ENCODE measurements around the gene FAM170A. TPM values are rescaled to one million over a fixed set of nuclear protein-coding genes. Genes with fewer than 3 reads are reported as not detected.

The FAM170A gene, protein sequence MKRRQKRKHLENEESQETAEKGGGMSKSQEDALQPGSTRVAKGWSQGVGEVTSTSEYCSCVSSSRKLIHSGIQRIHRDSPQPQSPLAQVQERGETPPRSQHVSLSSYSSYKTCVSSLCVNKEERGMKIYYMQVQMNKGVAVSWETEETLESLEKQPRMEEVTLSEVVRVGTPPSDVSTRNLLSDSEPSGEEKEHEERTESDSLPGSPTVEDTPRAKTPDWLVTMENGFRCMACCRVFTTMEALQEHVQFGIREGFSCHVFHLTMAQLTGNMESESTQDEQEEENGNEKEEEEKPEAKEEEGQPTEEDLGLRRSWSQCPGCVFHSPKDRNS
- under 1 TPM in 1 of 2 donors, not detected in 1; 0.10 TPM for polyA plus RNA-seq

GRCh38 chr5:119629339-119629738, at the start of gene FAM170A:
TSS of gene FAM170A (plus strand) at chr5:119629558. CDS start at chr5:119629769, 211 bp downstream.
- no peak within 1 kb of the TSS for H3K4me3 ChIP-seq (ENCODE audit: low read depth in 1 of 2, low read length in 2 of 2)
- WGBS, 2 donors, result 91 to 92% methylated on average over 9 of the region's 9 CpGs
- no peaks in the 10 kb centered on the region for H3K27me3 ChIP-seq (ENCODE audit: control insufficient read depth in 1 of 2, insufficient read depth in 2 of 2, low read length in 2 of 2)
- H3K9me3 ChIP-seq (ENCODE audit: control insufficient read depth in 2 of 2, insufficient read depth in 1 of 2, low read depth in 1 of 2, low read length in 1 of 2), result peaks cover 0 to 3% of the 10 kb centered on the region in 2 donors
- no peaks in the 10 kb centered on the region for H3K36me3 ChIP-seq (ENCODE audit: control insufficient read depth in 2 of 2, insufficient read depth in 2 of 2, low read length in 1 of 2)
- H3K4me1 ChIP-seq (ENCODE audit: control insufficient read depth in 2 of 2, insufficient read depth in 2 of 2, low read length in 1 of 2), result no peaks in the 10 kb centered on the region
- H3K27ac ChIP-seq (ENCODE audit: low read depth in 2 of 2, low read length in 1 of 2), result no peak within 1 kb of the TSS

- H3K9me3 ChIP-seq (ENCODE audit: control insufficient read depth in 2 of 2, insufficient read depth in 1 of 2, low read depth in 1 of 2, low read length in 1 of 2), result no peaks in the 10 kb centered on the region
- H3K36me3 ChIP-seq (ENCODE audit: control insufficient read depth in 2 of 2, insufficient read depth in 2 of 2, low read length in 1 of 2), result no peaks in the 10 kb centered on the region
- WGBS, 2 donors, result 52 to 56% methylated on average over 1 of the region's 1 CpG
- no peak overlapping the region for H3K27ac ChIP-seq (ENCODE audit: low read depth in 2 of 2, low read length in 1 of 2)
- H3K4me1 ChIP-seq (ENCODE audit: control insufficient read depth in 2 of 2, insufficient read depth in 2 of 2, low read length in 1 of 2), result no peaks in the 10 kb centered on the region
- no peaks in the 10 kb centered on the region for H3K27me3 ChIP-seq (ENCODE audit: control insufficient read depth in 1 of 2, insufficient read depth in 2 of 2, low read length in 2 of 2)
- no peak overlapping the region for H3K4me3 ChIP-seq (ENCODE audit: low read depth in 1 of 2, low read length in 2 of 2)
These were observed 46.4 kb upstream of the FAM170A start for GRCh38 chr5:119582987-119583386.

DNA sequence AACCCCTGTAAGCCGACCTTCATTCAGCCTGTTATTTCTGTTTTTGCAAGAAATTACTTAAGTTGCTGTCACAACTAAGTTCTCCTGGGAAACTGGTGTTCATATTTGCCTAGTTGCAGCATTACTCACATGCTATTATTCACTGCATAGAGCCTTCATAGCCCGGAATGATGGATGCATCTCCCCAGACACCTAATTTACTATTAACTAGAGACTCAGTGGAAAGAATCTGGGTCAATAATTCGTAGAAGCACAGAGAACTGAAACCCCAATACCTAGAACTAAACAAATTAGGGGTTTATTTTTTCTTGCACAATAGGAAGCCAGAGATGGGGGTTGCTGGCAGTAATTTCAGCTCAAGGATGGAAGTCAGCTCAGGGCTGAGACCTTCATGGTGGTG, 45.7 kb upstream of the FAM170A start:
- Histone ChIP-seq H3K4me3 (ENCODE audit: low read depth in 1 of 2, low read length in 2 of 2) (no peak overlapping the region), H3K27ac (ENCODE audit: low read depth in 2 of 2, low read length in 1 of 2) (no peak overlapping the region), H3K9me3 (ENCODE audit: control insufficient read depth in 2 of 2, insufficient read depth in 1 of 2, low read depth in 1 of 2, low read length in 1 of 2) (no peaks in the 10 kb centered on the region), H3K27me3 (ENCODE audit: control insufficient read depth in 1 of 2, insufficient read depth in 2 of 2, low read length in 2 of 2) (no peaks in the 10 kb centered on the region), H3K36me3 (ENCODE audit: control insufficient read depth in 2 of 2, insufficient read depth in 2 of 2, low read length in 1 of 2) (no peaks in the 10 kb centered on the region), H3K4me1 (ENCODE audit: control insufficient read depth in 2 of 2, insufficient read depth in 2 of 2, low read length in 1 of 2) (no peaks in the 10 kb centered on the region)
- 54% methylated on average over 3 of the region's 3 CpGs for WGBS, 2 donors

DNA sequence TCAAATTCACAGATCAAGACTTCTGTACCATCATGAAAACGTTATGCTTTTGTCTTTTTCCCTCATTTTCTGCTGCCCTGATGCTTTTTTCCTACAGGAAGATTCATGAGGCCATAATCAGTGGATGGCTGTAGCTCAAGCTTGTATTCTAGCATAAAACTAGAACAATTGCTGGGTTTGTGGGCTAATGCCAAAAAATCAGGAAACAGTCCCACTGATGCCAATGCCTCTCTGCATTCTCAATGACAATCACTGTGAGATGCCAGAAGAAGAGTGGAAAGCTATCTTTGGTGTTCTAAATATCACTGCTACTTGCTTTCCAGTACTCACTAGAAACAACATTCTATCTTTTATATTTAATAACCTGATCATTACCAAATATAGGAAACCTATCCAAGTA, 33.3 kb upstream of the FAM170A start:
- 48 to 59% methylated on average over 1 of the region's 1 CpG for WGBS, 2 donors
- peaks cover 0 to 3% of the 10 kb centered on the region in 2 donors for H3K9me3 ChIP-seq (ENCODE audit: control insufficient read depth in 2 of 2, insufficient read depth in 1 of 2, low read depth in 1 of 2, low read length in 1 of 2)
- no peak overlapping the region for H3K27ac ChIP-seq (ENCODE audit: low read depth in 2 of 2, low read length in 1 of 2)
- no peaks in the 10 kb centered on the region for H3K36me3 ChIP-seq (ENCODE audit: control insufficient read depth in 2 of 2, insufficient read depth in 2 of 2, low read length in 1 of 2)
- H3K27me3 ChIP-seq (ENCODE audit: control insufficient read depth in 1 of 2, insufficient read depth in 2 of 2, low read length in 2 of 2), result no peaks in the 10 kb centered on the region
- no peaks in the 10 kb centered on the region for H3K4me1 ChIP-seq (ENCODE audit: control insufficient read depth in 2 of 2, insufficient read depth in 2 of 2, low read length in 1 of 2)
- no peak overlapping the region for H3K4me3 ChIP-seq (ENCODE audit: low read depth in 1 of 2, low read length in 2 of 2)

GRCh38 chr5:119597728-119598298, 31.5 kb upstream of the FAM170A start:
- no peaks in the 10 kb centered on the region for H3K36me3 ChIP-seq (ENCODE audit: control insufficient read depth in 2 of 2, insufficient read depth in 2 of 2, low read length in 1 of 2)
- no peak overlapping the region for H3K4me3 ChIP-seq (ENCODE audit: low read depth in 1 of 2, low read length in 2 of 2)
- H3K4me1 ChIP-seq (ENCODE audit: control insufficient read depth in 2 of 2, insufficient read depth in 2 of 2, low read length in 1 of 2), result no peaks in the 10 kb centered on the region
- H3K27ac ChIP-seq (ENCODE audit: low read depth in 2 of 2, low read length in 1 of 2), result no peak overlapping the region
- H3K27me3 ChIP-seq (ENCODE audit: control insufficient read depth in 1 of 2, insufficient read depth in 2 of 2, low read length in 2 of 2), result no peaks in the 10 kb centered on the region
- no peaks in the 10 kb centered on the region for H3K9me3 ChIP-seq (ENCODE audit: control insufficient read depth in 2 of 2, insufficient read depth in 1 of 2, low read depth in 1 of 2, low read length in 1 of 2)
- WGBS, 2 donors, result 66 to 67% methylated on average over 2 of the region's 2 CpGs

DNA sequence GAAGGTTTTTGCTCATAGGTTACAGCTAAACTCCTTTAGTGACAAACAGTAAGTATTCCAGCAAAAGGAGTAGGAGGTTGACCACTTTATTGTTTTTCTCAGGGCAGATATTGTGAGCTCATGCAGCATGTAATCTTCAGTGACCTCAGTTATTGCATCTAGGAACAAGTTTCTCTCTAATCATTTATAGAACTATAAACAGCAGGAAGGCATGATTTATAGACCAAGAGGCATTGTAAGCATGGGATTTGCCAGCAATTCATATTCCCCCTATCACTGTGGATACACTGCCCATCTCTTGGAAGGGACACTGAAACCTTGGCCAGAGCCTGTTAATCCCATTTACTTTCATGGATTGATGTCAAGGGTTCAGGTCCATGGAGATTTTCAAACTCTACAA, 15.4 kb upstream of the FAM170A start:
- Histone ChIP-seq H3K4me1 (ENCODE audit: control insufficient read depth in 2 of 2, insufficient read depth in 2 of 2, low read length in 1 of 2) (no peaks in the 10 kb centered on the region), H3K9me3 (ENCODE audit: control insufficient read depth in 2 of 2, insufficient read depth in 1 of 2, low read depth in 1 of 2, low read length in 1 of 2) (no peaks in the 10 kb centered on the region), H3K27ac (ENCODE audit: low read depth in 2 of 2, low read length in 1 of 2) (no peak overlapping the region), H3K36me3 (ENCODE audit: control insufficient read depth in 2 of 2, insufficient read depth in 2 of 2, low read length in 1 of 2) (no peaks in the 10 kb centered on the region), H3K4me3 (ENCODE audit: low read depth in 1 of 2, low read length in 2 of 2) (no peak overlapping the region), H3K27me3 (ENCODE audit: control insufficient read depth in 1 of 2, insufficient read depth in 2 of 2, low read length in 2 of 2) (no peaks in the 10 kb centered on the region)

- Histone ChIP-seq H3K4me3 (ENCODE audit: low read depth in 1 of 2, low read length in 2 of 2) (no peak overlapping the region), H3K27me3 (ENCODE audit: control insufficient read depth in 1 of 2, insufficient read depth in 2 of 2, low read length in 2 of 2) (no peaks in the 10 kb centered on the region), H3K27ac (ENCODE audit: low read depth in 2 of 2, low read length in 1 of 2) (no peak overlapping the region), H3K36me3 (ENCODE audit: control insufficient read depth in 2 of 2, insufficient read depth in 2 of 2, low read length in 1 of 2) (no peaks in the 10 kb centered on the region), H3K4me1 (ENCODE audit: control insufficient read depth in 2 of 2, insufficient read depth in 2 of 2, low read length in 1 of 2) (no peaks in the 10 kb centered on the region), H3K9me3 (ENCODE audit: control insufficient read depth in 2 of 2, insufficient read depth in 1 of 2, low read depth in 1 of 2, low read length in 1 of 2) (no peaks in the 10 kb centered on the region)
- WGBS, 2 donors, result 46 to 56% methylated on average over 2 of the region's 2 CpGs
These were observed 14.5 kb upstream of the FAM170A start for GRCh38 chr5:119614838-119615237.

GRCh38 chr5:119626086-119626485, 3.3 kb upstream of the FAM170A start:
- Histone ChIP-seq H3K4me1 (ENCODE audit: control insufficient read depth in 2 of 2, insufficient read depth in 2 of 2, low read length in 1 of 2) (no peaks in the 10 kb centered on the region), H3K27me3 (ENCODE audit: control insufficient read depth in 1 of 2, insufficient read depth in 2 of 2, low read length in 2 of 2) (no peaks in the 10 kb centered on the region), H3K4me3 (ENCODE audit: low read depth in 1 of 2, low read length in 2 of 2) (no peak overlapping the region), H3K27ac (ENCODE audit: low read depth in 2 of 2, low read length in 1 of 2) (no peak overlapping the region), H3K9me3 (ENCODE audit: control insufficient read depth in 2 of 2, insufficient read depth in 1 of 2, low read depth in 1 of 2, low read length in 1 of 2) (peaks cover 0 to 3% of the 10 kb centered on the region in 2 donors), H3K36me3 (ENCODE audit: control insufficient read depth in 2 of 2, insufficient read depth in 2 of 2, low read length in 1 of 2) (no peaks in the 10 kb centered on the region)
- 49 to 60% methylated on average over 2 of the region's 2 CpGs for WGBS, 2 donors

- H3K27me3 ChIP-seq (ENCODE audit: control insufficient read depth in 1 of 2, insufficient read depth in 2 of 2, low read length in 2 of 2), result no peaks in the 10 kb centered on the region
- H3K4me1 ChIP-seq (ENCODE audit: control insufficient read depth in 2 of 2, insufficient read depth in 2 of 2, low read length in 1 of 2), result no peaks in the 10 kb centered on the region
- no peaks in the 10 kb centered on the region for H3K36me3 ChIP-seq (ENCODE audit: control insufficient read depth in 2 of 2, insufficient read depth in 2 of 2, low read length in 1 of 2)
- 75 to 78% methylated on average over 9 of the region's 9 CpGs for WGBS, 2 donors
- H3K4me3 ChIP-seq (ENCODE audit: low read depth in 1 of 2, low read length in 2 of 2), result no peak overlapping the region
- no peak overlapping the region for H3K27ac ChIP-seq (ENCODE audit: low read depth in 2 of 2, low read length in 1 of 2)
- peaks cover 0 to 3% of the 10 kb centered on the region in 2 donors for H3K9me3 ChIP-seq (ENCODE audit: control insufficient read depth in 2 of 2, insufficient read depth in 1 of 2, low read depth in 1 of 2, low read length in 1 of 2)
These were observed 1.5 kb downstream of the FAM170A start for GRCh38 chr5:119630752-119631440.
